ENCODE results near the gene MYL3. TPM values are rescaled to one million over a fixed set of nuclear protein-coding genes. Genes with fewer than 3 reads are reported as not detected.

Gene MYL3
- total RNA-seq, 1 donor from 2014 or later: not detected

DNA sequence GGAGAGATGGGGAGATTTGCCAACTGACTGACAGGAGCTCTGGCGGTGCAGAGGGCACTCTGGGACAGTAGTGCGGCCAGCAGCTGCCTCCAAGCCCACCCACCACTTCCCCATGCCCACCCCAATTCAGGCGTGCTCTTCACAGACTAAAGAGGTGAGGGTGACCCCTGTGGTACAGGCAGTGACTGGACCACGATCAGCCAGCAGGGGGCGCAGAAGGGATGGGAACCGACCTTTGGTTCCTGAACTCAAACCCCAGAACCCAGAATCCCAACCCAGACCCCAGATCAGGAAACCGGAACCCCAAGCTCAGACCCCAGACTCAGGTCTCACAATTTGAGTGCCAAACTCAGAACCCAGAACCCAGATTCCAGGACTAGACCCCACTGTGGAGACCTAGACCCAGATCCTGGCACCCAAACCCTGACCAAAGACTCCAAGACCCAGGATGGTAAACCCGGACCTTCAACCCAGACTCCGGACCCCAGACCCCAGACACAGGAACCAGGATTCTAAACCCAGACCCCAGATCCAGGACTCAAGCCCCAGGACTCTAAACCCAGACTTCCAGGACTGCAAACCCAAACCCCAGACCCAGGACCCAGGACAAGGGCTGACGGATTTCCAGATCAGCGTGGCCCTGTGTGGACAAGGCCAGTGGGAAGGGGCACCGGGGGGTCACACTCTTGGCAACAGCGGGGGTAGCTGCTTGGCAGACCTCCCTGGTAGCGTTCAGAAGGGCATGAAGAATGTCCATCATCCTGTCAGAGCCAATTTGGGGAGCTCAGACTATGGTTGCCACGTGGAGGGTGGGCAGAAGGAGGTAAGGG is 3.7 kb upstream of the MYL3 start:
- H3K9me3 Mint-ChIP-seq (ENCODE audit: unreplicated experiment): peaks cover 8% of the 10 kb centered on the region
- H3K27me3 Mint-ChIP-seq (ENCODE audit: unreplicated experiment): peaks cover 7% of the 10 kb centered on the region
- peak; percentile 91 for TF ChIP-seq CTCF (IDR thresholded peaks at IDR 0.05; ENCODE audit: partially characterized antibody, unreplicated experiment)
- no peaks in the 10 kb centered on the region for H3K4me1 Mint-ChIP-seq (ENCODE audit: low read depth, unreplicated experiment)
- DNase-seq: peak; percentile 91
- no peak overlapping the region for H3K27ac Mint-ChIP-seq (ENCODE audit: unreplicated experiment)
- no peak overlapping the region for H3K4me3 Mint-ChIP-seq (ENCODE audit: unreplicated experiment)
- H3K36me3 Mint-ChIP-seq (ENCODE audit: unreplicated experiment): no peaks in the 10 kb centered on the region

- Mint-ChIP-seq H3K9me3 (ENCODE audit: unreplicated experiment) (peaks cover 8% of the 10 kb centered on the region), H3K27ac (ENCODE audit: unreplicated experiment) (no peak overlapping the region), H3K27me3 (ENCODE audit: unreplicated experiment) (peaks cover 7% of the 10 kb centered on the region), H3K4me1 (ENCODE audit: low read depth, unreplicated experiment) (no peaks in the 10 kb centered on the region), H3K36me3 (ENCODE audit: unreplicated experiment) (no peaks in the 10 kb centered on the region), H3K4me3 (ENCODE audit: unreplicated experiment) (no peak overlapping the region)
- no peak for DNase-seq
- no peak for TF ChIP-seq CTCF (IDR thresholded peaks at IDR 0.05; ENCODE audit: partially characterized antibody, unreplicated experiment)
These were observed 2.9 kb upstream of the MYL3 start for GRCh38 chr3:46866032-46866595.

DNA sequence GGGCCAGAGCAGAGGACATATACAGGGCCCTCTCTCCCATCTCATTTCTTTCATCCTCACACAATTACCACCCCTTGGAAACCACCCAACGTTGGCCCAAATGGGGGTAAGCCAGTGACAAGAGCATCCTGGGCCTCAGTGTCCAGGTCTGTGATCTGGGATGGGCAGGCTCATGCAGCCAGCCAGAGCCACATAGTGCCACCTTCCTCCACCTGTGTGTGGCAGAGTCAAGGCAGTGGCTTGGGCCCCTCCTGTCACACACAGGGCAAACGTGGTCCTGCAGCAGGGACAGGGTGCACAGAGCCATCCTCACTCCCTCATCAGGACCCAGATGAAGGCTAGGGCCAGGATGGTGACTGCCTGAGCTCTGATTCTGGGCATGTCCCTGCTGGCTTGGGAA is 2.3 kb upstream of the MYL3 start:
- no peaks in the 10 kb centered on the region for H3K36me3 Mint-ChIP-seq (ENCODE audit: unreplicated experiment)
- peaks cover 7% of the 10 kb centered on the region for H3K27me3 Mint-ChIP-seq (ENCODE audit: unreplicated experiment)
- H3K4me1 Mint-ChIP-seq (ENCODE audit: low read depth, unreplicated experiment): no peaks in the 10 kb centered on the region
- peaks cover 7% of the 10 kb centered on the region for H3K9me3 Mint-ChIP-seq (ENCODE audit: unreplicated experiment)
- no peak for TF ChIP-seq CTCF (IDR thresholded peaks at IDR 0.05; ENCODE audit: partially characterized antibody, unreplicated experiment)
- H3K27ac Mint-ChIP-seq (ENCODE audit: unreplicated experiment): no peak overlapping the region
- no peak for DNase-seq
- H3K4me3 Mint-ChIP-seq (ENCODE audit: unreplicated experiment): no peak overlapping the region

DNA sequence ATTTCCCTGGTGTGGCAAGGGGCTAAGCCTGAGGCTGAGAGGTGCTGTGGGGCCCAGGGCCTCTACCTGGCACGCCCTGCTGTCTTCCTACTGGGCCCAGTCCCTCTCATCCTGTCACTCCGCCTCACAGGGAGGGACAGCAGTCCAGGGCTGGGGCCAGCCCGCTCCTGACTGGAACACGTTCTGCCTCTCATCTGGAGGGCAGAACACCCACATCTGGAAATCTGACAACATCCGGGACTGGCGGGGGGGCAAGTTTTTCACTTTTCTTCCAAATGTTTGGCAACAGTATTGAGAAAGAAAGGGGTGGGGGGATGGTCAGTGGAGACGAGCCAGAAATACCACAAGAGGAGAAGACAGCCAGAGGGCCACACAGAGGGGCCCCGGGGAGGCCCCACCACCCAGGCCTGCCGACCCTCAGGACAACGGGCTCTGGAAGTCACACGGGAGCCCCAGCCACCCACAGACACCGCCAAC is 1.8 kb upstream of the MYL3 start:
- H3K36me3 Mint-ChIP-seq (ENCODE audit: unreplicated experiment): no peaks in the 10 kb centered on the region
- peaks cover 7% of the 10 kb centered on the region for H3K27me3 Mint-ChIP-seq (ENCODE audit: unreplicated experiment)
- H3K27ac Mint-ChIP-seq (ENCODE audit: unreplicated experiment): no peak overlapping the region
- TF ChIP-seq CTCF (IDR thresholded peaks at IDR 0.05; ENCODE audit: partially characterized antibody, unreplicated experiment): no peak
- H3K4me3 Mint-ChIP-seq (ENCODE audit: unreplicated experiment): no peak overlapping the region
- no peaks in the 10 kb centered on the region for H3K4me1 Mint-ChIP-seq (ENCODE audit: low read depth, unreplicated experiment)
- DNase-seq: no peak
- peaks cover 7% of the 10 kb centered on the region for H3K9me3 Mint-ChIP-seq (ENCODE audit: unreplicated experiment)

Measured in glutamatergic neuron (in vitro differentiated cells).